H1 (cell line): ENCODE data around the gene PLXND1. TPM values are rescaled to one million over a fixed set of nuclear protein-coding genes. Genes with fewer than 3 reads are reported as not detected.

Experiments used
- BRCA1 ChIP-seq: IDR thresholded peaks from 2 replicates; pipeline ENCODE4 v1.6.1; 2012; ENCODE audit warnings: low read depth, low read length, improper control_type of control experiment
- FOSL1 ChIP-seq: IDR thresholded peaks from 2 replicates; pipeline ENCODE4 v1.6.1; 2011; ENCODE audit warnings: mild to moderate bottlenecking, low read depth, low read length, moderate library complexity; ENCODE audit not compliant: insufficient read depth
- JUN ChIP-seq: IDR thresholded peaks from 2 replicates; pipeline ENCODE4 v1.6.1; 2011; ENCODE audit warnings: low read depth, mild to moderate bottlenecking, improper control_type of control experiment, low read length
- JUND ChIP-seq: IDR thresholded peaks from 2 replicates; pipeline ENCODE4 v1.6.1; 2011; ENCODE audit warnings: mild to moderate bottlenecking, improper control_type of control experiment, low read length
- NRF1 ChIP-seq: IDR thresholded peaks from 2 replicates; pipeline ENCODE4 v1.6.1; 2011; ENCODE audit warnings: mild to moderate bottlenecking, low read depth, low read length, improper control_type of control experiment
- RXRA ChIP-seq: IDR thresholded peaks from 2 replicates; pipeline ENCODE4 v1.6.1; 2011; ENCODE audit warnings: low read depth, mild to moderate bottlenecking, low read length, moderate library complexity; ENCODE audit not compliant: insufficient read depth
- polyA plus RNA-seq, 7 experiments: library from polyadenylated mRNA; depleted of rRNA in 3 of 7; stranded (reverse) in 5 of 7; unstranded in 2 of 7; fragments of >200 nt in 5 of 7; fragments of 200-250 nt in 2 of 7; gene quantifications; 1 replicate in 5 of 7; 2 replicates in 1 of 7; 4 replicates in 1 of 7; pipeline versions ENCODE4 v1.2.1 to v1.2.3, GENCODE V29; 2011 to 2013; ENCODE audit warnings: missing spikeins in 2 of 7, mixed read lengths in 2 of 7
- total RNA-seq: library from RNA; stranded (reverse); fragmentation: NEBNext Ultra II Directional; extraction: Animal tissue kit (Norgen Biotek cat#: 25700); gene quantifications from 2 replicates; pipeline ENCODE4 v1.2.1, GENCODE V29; 2021

The PLXND1 gene
- total and polyA plus RNA-seq, 2 of the 8 experiments (the other 6 are each of a cell fraction or from before 2014, with no cell fraction given): 17.7 to 66.4 TPM

- no peak for TF ChIP-seq RXRA
- TF ChIP-seq NRF1: no peak
- no peak for TF ChIP-seq JUN
- no peak for TF ChIP-seq FOSL1
- TF ChIP-seq JUND: no peak
- no peak for TF ChIP-seq BRCA1
- TF ChIP-seq, all 59 proteins: peak for 0
Measured at GRCh38 chr3:129613367-129613740, 6.9 kb upstream of the PLXND1 start (continued).
